Gastrocnemius medialis (tissue), 4 donors: ENCODE results near the gene GSK3A. TPM values are rescaled to one million over a fixed set of nuclear protein-coding genes. Genes with fewer than 3 reads are reported as not detected.

Source experiments
- ATAC-seq, 2 donors: fragments of 150-250 bp; one replicate each; pipeline ENCODE4 v1.9.1; 2016
- DNase-seq, 2 donors: peaks; one replicate each; pipeline ENCODE4 v3.0.0-alpha.2; 2019
- H3K27ac ChIP-seq, 4 donors: fragments of 200-600 bp; sonication (generic); 1 replicate in 1 of 4; 2 replicates in 3 of 4; pipeline ENCODE4 v1.5.1; 2016 to 2018; ENCODE audit warnings: mild to moderate bottlenecking in 2 of 4, moderate library complexity in 1 of 4
- H3K27me3 ChIP-seq, 3 donors: fragments of 200-600 bp; sonication (generic) in 2 of 3; 1 replicate in 1 of 3; 2 replicates in 2 of 3; pipeline versions ENCODE4 v1.5.1 to v1.6.0; 2016 to 2019; ENCODE audit warnings: mild to moderate bottlenecking in 1 of 3, moderate library complexity in 1 of 3
- H3K36me3 ChIP-seq, 2 donors: fragments of 200-600 bp; sonication (generic) in 1 of 2; one replicate each; pipeline ENCODE4 v1.5.1; 2017 to 2018
- H3K4me1 ChIP-seq, 2 donors: fragments of 200-600 bp; sonication (generic) in 1 of 2; one replicate each; pipeline ENCODE4 v1.5.1; 2016 to 2017; ENCODE audit warnings: mild to moderate bottlenecking in 2 of 2
- H3K4me3 ChIP-seq, 4 donors: fragments of 200-600 bp; sonication (generic) in 3 of 4; 1 replicate in 1 of 4; 2 replicates in 3 of 4; pipeline ENCODE4 v1.5.1; 2016 to 2019; ENCODE audit warnings: mild to moderate bottlenecking in 2 of 4
- H3K9me3 ChIP-seq, 3 donors: fragments of 200-600 bp; sonication (generic) in 2 of 3; 1 replicate in 1 of 3; 2 replicates in 2 of 3; pipeline ENCODE4 v1.5.1; 2016 to 2019
- POLR2A ChIP-seq, 2 donors: fragments of 450-650 bp; IDR thresholded peaks; one replicate each; pipeline ENCODE4 v1.6.1; 2017; ENCODE audit warnings: antibody characterized with exemption in 2 of 2, mild to moderate bottlenecking in 2 of 2, moderate library complexity in 2 of 2
- in situ Hi-C, 4 donors: fragments of 200-750 bp; cut with MboI; loops; one replicate each; pipeline versions ENCODE4 v1.15.0 to v1.8.0; 2017; ENCODE audit warnings: low sequenced_read_pairs in 4 of 4
- intact Hi-C: fragments of 100-400 bp; cut with DNase I; formaldehyde crosslinking; loops from one replicate; pipeline ENCODE4 v1.15.1; 2023; ENCODE audit warnings: low total_unique reads
- total RNA-seq, 4 donors: library from RNA; depleted of rRNA; stranded (reverse); fragments of >200 nt; gene quantifications; one replicate each; pipeline versions ENCODE4 v1.1.0 to v1.2.3, GENCODE V29; 2016
- TF ChIP-seq, protein P1 (sequence below), 5 experiments: fragments of 450-650 bp in 3 of 5; fragments of 200-600 bp in 2 of 5; sonication (generic) in 2 of 5; IDR thresholded peaks in 4 of 5; conservative IDR thresholded peaks in 1 of 5; 1 replicate in 4 of 5; 2 replicates in 1 of 5; pipeline ENCODE4 v1.5.1; 2016 to 2019; ENCODE audit warnings: antibody characterized with exemption in 5 of 5, mild to moderate bottlenecking in 3 of 5, moderate library complexity in 3 of 5

GSK3A gene
- total RNA-seq, 4 donors from 2014 or later: 24.2 to 48.0 (median 40.1) TPM

DNA sequence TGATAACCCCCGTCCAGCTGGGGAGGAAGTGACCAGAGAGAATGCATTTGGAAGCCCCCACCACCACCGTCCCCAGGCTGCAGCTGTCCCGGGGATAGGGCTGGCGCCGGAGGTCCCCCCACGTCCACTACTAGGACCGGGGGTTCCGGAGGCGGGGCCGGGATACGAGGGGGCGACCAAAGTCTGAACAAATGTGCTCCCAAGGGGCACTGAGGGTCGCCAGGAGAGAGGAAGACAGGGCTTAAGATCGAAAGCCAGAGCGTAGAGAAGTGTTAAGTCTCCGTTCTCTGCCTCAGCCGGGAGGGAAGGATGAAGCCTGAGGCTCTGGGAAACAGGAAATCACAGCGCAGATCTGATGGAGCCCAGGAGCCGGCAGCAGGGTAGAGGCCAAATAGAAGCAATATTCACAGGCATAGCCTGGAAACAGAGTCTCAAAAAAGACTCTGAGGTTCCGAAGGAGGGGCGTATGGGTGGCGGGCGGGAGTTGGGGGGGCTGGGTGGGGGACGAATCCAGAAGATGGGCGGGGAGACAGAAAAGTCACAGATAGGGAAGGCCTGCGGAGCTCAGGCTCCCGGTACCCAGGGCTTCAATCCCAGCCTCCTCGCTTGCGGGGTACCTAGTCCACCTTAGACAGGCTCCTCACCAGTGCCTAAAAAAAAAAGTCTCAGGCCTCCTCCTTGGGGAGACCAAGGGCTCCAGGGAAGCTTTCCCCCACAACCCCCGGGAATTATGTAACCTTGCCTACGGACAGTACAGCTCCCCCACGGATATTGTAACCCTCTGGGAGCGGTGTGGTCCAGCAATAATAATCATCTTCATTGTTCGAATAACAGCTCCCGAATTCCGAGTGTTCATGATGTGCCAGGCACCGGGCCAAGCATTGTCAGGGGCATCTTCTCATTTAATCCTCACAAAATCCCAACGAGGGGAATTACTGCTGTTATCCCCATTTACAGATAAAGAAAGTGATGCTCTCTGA is 13.7 kb upstream of the GSK3A start:
- in situ Hi-C loops (no loop called here), intact Hi-C loops (loop anchor here (1.0 kb wide), 1 partner anchor 12 kb away; no protein-coding TSS in a partner anchor)
- DNase-seq: peak in 1 of 2 donors; percentile 28
- H3K9me3 ChIP-seq: no peaks in the 10 kb centered on the region
- peak in 1 of 2 donors; percentile 6 for ATAC-seq
- H3K27ac ChIP-seq: peak overlapping the region; percentile 91 to 94 (median 92)
- TF ChIP-seq, protein P1, sequence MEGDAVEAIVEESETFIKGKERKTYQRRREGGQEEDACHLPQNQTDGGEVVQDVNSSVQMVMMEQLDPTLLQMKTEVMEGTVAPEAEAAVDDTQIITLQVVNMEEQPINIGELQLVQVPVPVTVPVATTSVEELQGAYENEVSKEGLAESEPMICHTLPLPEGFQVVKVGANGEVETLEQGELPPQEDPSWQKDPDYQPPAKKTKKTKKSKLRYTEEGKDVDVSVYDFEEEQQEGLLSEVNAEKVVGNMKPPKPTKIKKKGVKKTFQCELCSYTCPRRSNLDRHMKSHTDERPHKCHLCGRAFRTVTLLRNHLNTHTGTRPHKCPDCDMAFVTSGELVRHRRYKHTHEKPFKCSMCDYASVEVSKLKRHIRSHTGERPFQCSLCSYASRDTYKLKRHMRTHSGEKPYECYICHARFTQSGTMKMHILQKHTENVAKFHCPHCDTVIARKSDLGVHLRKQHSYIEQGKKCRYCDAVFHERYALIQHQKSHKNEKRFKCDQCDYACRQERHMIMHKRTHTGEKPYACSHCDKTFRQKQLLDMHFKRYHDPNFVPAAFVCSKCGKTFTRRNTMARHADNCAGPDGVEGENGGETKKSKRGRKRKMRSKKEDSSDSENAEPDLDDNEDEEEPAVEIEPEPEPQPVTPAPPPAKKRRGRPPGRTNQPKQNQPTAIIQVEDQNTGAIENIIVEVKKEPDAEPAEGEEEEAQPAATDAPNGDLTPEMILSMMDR (IDR thresholded peaks at IDR 0.05 in 4 of 5, conservative IDR thresholded peaks at IDR 0.05 in 1 of 5): no peak
- TF ChIP-seq POLR2A (IDR thresholded peaks at IDR 0.05): no peak
- no peaks in the 10 kb centered on the region for H3K36me3 ChIP-seq
- H3K27me3 ChIP-seq: peaks cover 24 to 40% (median 37%) of the 10 kb centered on the region in 3 donors
- peak overlapping the region; percentile 60 to 90 (median 76) for H3K4me3 ChIP-seq
- peaks cover 20 to 24% of the 10 kb centered on the region in 2 donors for H3K4me1 ChIP-seq

GRCh38 chr19:42254850-42255765 is 12.7 kb upstream of the GSK3A start, which contains the start of gene ERF:
Gene ERF (minus strand): TSS chr19:42255128. CDS start chr19:42254999, 129 bp downstream.
- peak; percentile 40 to 54 for ATAC-seq
- Histone ChIP-seq H3K27me3 (peaks cover 24 to 40% (median 37%) of the 10 kb centered on the region in 3 donors), H3K27ac (peak within 1 kb of the TSS; percentile 91 to 94 (median 92)), H3K9me3 (no peaks in the 10 kb centered on the region), H3K36me3 (no peaks in the 10 kb centered on the region), H3K4me1 (peaks cover 29 to 30% of the 10 kb centered on the region in 2 donors), H3K4me3 (peak within 1 kb of the TSS; percentile 60 to 90 (median 76))
- in situ Hi-C loops (no loop called here), intact Hi-C loops (loop anchor here (1.0 kb wide), 1 partner anchor 13 kb away; no protein-coding TSS in a partner anchor)
- peak; percentile 80 to 96 for TF ChIP-seq POLR2A (IDR thresholded peaks at IDR 0.05)
- TF ChIP-seq, protein P1 (IDR thresholded peaks at IDR 0.05 in 4 of 5, conservative IDR thresholded peaks at IDR 0.05 in 1 of 5): peak in 1 of 5 experiments; percentile 24
- peak; percentile 68 to 80 for DNase-seq

DNA sequence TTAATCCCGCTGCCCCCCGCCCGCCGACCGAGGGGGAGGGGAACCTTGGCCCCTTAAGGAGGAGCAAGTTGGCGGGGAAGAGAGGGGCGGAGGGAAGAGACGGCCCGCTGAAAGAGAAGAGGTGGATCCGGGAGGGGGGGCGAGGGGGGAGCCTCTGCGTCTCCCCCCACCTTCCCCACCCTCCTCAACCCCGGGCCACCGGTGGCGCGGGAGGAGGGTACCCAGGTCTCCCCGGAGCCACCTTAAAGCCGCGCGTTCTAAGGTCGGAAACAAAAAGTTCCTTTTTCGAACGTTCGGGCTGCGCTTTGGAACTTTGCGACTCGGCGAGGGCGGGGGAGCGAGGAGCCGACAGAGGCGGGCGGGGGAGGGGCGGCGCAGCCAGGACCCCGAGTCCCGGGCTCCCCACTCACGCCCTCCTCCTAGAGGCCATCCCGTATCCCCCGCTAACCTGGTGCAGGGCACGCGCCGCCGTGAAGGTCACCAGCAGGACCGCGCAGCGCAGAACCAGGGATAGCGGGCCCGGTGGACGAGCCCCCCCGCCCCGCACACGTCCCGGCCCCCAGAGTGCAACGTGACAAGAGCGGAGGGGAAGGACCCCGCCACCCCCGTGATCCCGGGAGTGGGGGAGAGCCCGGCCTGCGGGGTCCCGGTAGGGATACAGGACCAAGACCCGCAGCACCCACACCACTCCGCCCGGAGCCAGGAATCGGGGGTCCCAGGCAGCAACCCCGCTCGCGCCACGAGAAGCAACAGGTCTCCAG is 11.9 kb upstream of the GSK3A start:
- H3K27me3 ChIP-seq: peaks cover 24 to 40% (median 37%) of the 10 kb centered on the region in 3 donors
- peak overlapping the region; percentile 91 to 94 (median 92) for H3K27ac ChIP-seq
- H3K9me3 ChIP-seq: no peaks in the 10 kb centered on the region
- H3K4me1 ChIP-seq: peaks cover 30 to 31% of the 10 kb centered on the region in 2 donors
- in situ Hi-C loops: no loop called here
- intact Hi-C loops: no loop called here
- peak overlapping the region; percentile 60 to 90 (median 76) for H3K4me3 ChIP-seq
- no peaks in the 10 kb centered on the region for H3K36me3 ChIP-seq
- DNase-seq: peak; percentile 50 to 52
- TF ChIP-seq POLR2A (IDR thresholded peaks at IDR 0.05): no peak
- TF ChIP-seq, protein P1 (IDR thresholded peaks at IDR 0.05 in 4 of 5, conservative IDR thresholded peaks at IDR 0.05 in 1 of 5): no peak
- peak; percentile 36 to 46 for ATAC-seq
